DND-41 (cell line): ENCODE measurements around the gene SLC6A17.

Source experiments
- ATAC-seq: fragments of 200-7000 bp; cut with Tn5 transposase; 3 replicates; pipeline ENCODE4 v1.9.1; 2021; ENCODE audit warnings: low read depth; ENCODE audit not compliant: insufficient read depth
- DNase-seq: peaks from one replicate; pipeline ENCODE4 v3.0.0-alpha.2; 2020
- H2AFZ ChIP-seq: 2 replicates; pipeline ENCODE4 v1.6.0; 2012; ENCODE audit warnings: low read depth, low read length
- H3K27ac ChIP-seq: 2 replicates; pipeline ENCODE4 v1.5.1; 2012; ENCODE audit warnings: low read length, inconsistent platforms
- H3K27me3 ChIP-seq: fragments of 200-600 bp; sonication (generic); 2 replicates; pipeline ENCODE4 v1.6.0; 2012; ENCODE audit warnings: low read length, mild to moderate bottlenecking, inconsistent platforms; ENCODE audit not compliant: insufficient read depth, poor library complexity
- H3K36me3 ChIP-seq: 2 replicates; pipeline ENCODE4 v1.5.1; 2012; ENCODE audit warnings: low read length, inconsistent platforms; ENCODE audit not compliant: insufficient read depth
- H3K4me1 ChIP-seq: 2 replicates; pipeline ENCODE4 v1.5.1; 2012; ENCODE audit warnings: mild to moderate bottlenecking, low read length; ENCODE audit not compliant: insufficient read depth
- H3K4me2 ChIP-seq: 2 replicates; pipeline ENCODE4 v1.6.0; 2012; ENCODE audit warnings: mild to moderate bottlenecking, moderate library complexity, low read length, inconsistent platforms; ENCODE audit not compliant: insufficient read depth
- H3K4me3 ChIP-seq, 2 experiments: fragments of 200-600 bp in 1 of 2; shearing (Covaris generic) in 1 of 2; 2 replicates each; pipeline ENCODE4 v1.5.1; 2012 to 2016; ENCODE audit warnings: inconsistent platforms in 2 of 2, low read length in 2 of 2, mild to moderate bottlenecking in 2 of 2, low read depth in 1 of 2, moderate library complexity in 1 of 2
- H3K79me2 ChIP-seq: 2 replicates; pipeline ENCODE4 v1.6.0; 2012; ENCODE audit warnings: low read length, inconsistent platforms; ENCODE audit not compliant: insufficient read depth
- H3K9ac ChIP-seq: 2 replicates; pipeline ENCODE4 v1.6.0; 2012; ENCODE audit warnings: low read depth, mild to moderate bottlenecking, inconsistent platforms, low read length, moderate library complexity
- H3K9me3 ChIP-seq: 2 replicates; pipeline ENCODE4 v1.5.1; 2012; ENCODE audit warnings: low read length, moderate library complexity, mild to moderate bottlenecking, inconsistent platforms; ENCODE audit not compliant: insufficient read depth, severe bottlenecking
- H4K20me1 ChIP-seq: 2 replicates; pipeline ENCODE4 v1.6.0; 2012; ENCODE audit warnings: low read length; ENCODE audit not compliant: insufficient read depth
- EZH2 ChIP-seq: IDR thresholded peaks from 3 replicates; pipeline ENCODE4 v1.6.1; 2012; ENCODE audit warnings: borderline replicate concordance, low read depth, mild to moderate bottlenecking, moderate library complexity, low read length, inconsistent platforms; ENCODE audit not compliant: severe bottlenecking
- TF ChIP-seq, protein P1 (sequence below): IDR thresholded peaks from 2 replicates; pipeline ENCODE4 v1.5.1; 2012; ENCODE audit warnings: borderline replicate concordance, low read length, moderate library complexity, mild to moderate bottlenecking; ENCODE audit not compliant: poor library complexity, severe bottlenecking; ENCODE audit errors: extremely low read depth

Gene SLC6A17

GRCh38 chr1:110119843-110120242 lies 30.5 kb upstream of the SLC6A17 start:
- H2AFZ ChIP-seq: no peak overlapping the region
- no peak for ATAC-seq
- no peak overlapping the region for H3K4me2 ChIP-seq
- peaks cover 11% of the 10 kb centered on the region for H3K27me3 ChIP-seq
- peaks cover 7% of the 10 kb centered on the region for H3K9me3 ChIP-seq
- H3K9ac ChIP-seq: no peak overlapping the region
- H3K27ac ChIP-seq: no peak overlapping the region
- H3K79me2 ChIP-seq: no peaks in the 10 kb centered on the region
- H3K4me3 ChIP-seq: no peak overlapping the region
- no peaks in the 10 kb centered on the region for H3K36me3 ChIP-seq
- no peak for DNase-seq
- no peaks in the 10 kb centered on the region for H3K4me1 ChIP-seq
- no peak for TF ChIP-seq EZH2
- TF ChIP-seq, protein P1, sequence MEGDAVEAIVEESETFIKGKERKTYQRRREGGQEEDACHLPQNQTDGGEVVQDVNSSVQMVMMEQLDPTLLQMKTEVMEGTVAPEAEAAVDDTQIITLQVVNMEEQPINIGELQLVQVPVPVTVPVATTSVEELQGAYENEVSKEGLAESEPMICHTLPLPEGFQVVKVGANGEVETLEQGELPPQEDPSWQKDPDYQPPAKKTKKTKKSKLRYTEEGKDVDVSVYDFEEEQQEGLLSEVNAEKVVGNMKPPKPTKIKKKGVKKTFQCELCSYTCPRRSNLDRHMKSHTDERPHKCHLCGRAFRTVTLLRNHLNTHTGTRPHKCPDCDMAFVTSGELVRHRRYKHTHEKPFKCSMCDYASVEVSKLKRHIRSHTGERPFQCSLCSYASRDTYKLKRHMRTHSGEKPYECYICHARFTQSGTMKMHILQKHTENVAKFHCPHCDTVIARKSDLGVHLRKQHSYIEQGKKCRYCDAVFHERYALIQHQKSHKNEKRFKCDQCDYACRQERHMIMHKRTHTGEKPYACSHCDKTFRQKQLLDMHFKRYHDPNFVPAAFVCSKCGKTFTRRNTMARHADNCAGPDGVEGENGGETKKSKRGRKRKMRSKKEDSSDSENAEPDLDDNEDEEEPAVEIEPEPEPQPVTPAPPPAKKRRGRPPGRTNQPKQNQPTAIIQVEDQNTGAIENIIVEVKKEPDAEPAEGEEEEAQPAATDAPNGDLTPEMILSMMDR: no peak
- no peaks in the 10 kb centered on the region for H4K20me1 ChIP-seq

DNA sequence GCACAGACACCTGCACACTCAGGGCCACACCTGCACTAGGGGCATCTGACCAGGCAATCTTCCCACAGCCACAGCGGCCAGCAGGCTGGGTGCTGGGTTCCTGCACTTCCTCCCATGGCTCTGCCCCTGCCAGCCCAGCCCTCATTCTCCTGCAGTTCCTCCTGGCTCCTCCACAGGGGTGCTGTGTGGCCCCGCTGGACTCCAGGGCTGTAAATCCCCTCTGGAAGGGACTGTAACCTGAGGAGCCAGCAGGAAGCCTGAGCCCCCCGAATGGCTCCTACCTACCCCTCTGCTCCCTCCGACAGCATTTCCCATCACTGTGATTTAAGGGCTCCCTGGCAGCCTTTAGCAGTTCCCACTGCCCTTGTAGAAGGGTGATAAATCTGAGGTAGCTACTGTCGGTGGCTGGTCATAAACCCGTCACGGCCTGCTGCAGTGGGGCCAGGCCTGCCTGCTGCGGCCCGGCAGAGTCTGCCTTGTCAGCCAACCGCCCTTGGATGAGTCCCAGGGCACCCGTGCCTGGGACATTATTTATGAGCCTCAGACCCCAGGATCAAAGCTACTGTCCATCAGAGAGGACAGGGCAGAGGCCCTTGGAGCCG lies 29.2 kb upstream of the SLC6A17 start:
- Histone ChIP-seq H3K4me1 (no peaks in the 10 kb centered on the region), H3K27ac (no peak overlapping the region), H3K36me3 (no peaks in the 10 kb centered on the region), H3K9me3 (peaks cover 7% of the 10 kb centered on the region), H3K4me2 (no peak overlapping the region), H3K9ac (no peak overlapping the region), H4K20me1 (no peaks in the 10 kb centered on the region), H2AFZ (no peak overlapping the region), H3K79me2 (no peaks in the 10 kb centered on the region), H3K27me3 (no peaks in the 10 kb centered on the region), H3K4me3 (no peak overlapping the region)
- no peak for TF ChIP-seq EZH2
- TF ChIP-seq, protein P1: no peak
- DNase-seq (no peak), ATAC-seq (no peak)

GRCh38 chr1:110123224-110123623 lies 27.1 kb upstream of the SLC6A17 start:
- H3K9me3 ChIP-seq: peaks cover 11% of the 10 kb centered on the region
- ATAC-seq: no peak

DNA sequence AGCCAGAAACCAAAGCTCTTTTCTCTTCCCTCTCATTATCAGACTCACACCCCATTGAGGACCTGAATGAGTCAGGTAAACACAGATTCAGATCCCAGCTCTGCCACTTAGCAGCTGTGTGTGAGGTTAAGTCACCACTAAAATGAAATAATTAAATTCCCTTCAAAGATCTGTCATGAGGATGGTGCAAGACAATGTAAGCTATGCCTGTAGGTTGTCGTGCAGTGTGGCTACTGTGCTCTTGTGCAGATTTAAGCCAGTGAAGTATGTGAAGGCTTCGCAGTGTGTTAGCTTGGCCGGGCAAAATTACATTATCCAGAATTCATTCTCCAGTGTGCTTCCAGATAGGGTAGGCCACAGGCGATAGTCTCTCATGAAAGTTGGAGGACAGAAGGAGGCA lies 24.5 kb upstream of the SLC6A17 start:
- no peak for DNase-seq
- H3K4me1 ChIP-seq: no peaks in the 10 kb centered on the region

More at GRCh38 chr1:110123224-110123623, 27.1 kb upstream of the SLC6A17 start:
- Histone ChIP-seq H3K9ac (no peak overlapping the region), H3K27ac (no peak overlapping the region), H4K20me1 (no peaks in the 10 kb centered on the region), H3K4me2 (no peak overlapping the region), H3K36me3 (no peaks in the 10 kb centered on the region), H3K27me3 (peaks cover 2% of the 10 kb centered on the region), H3K79me2 (no peaks in the 10 kb centered on the region), H2AFZ (no peak overlapping the region), H3K4me1 (no peaks in the 10 kb centered on the region), H3K4me3 (no peak overlapping the region)
- no peak for DNase-seq
- no peak for TF ChIP-seq EZH2

More for the DNA sequence above, 24.5 kb upstream of the SLC6A17 start:
- Histone ChIP-seq H3K4me2 (no peak overlapping the region), H3K27ac (no peak overlapping the region), H3K36me3 (no peaks in the 10 kb centered on the region), H2AFZ (no peak overlapping the region), H4K20me1 (no peaks in the 10 kb centered on the region), H3K79me2 (no peaks in the 10 kb centered on the region), H3K9ac (no peak overlapping the region), H3K4me3 (no peak overlapping the region), H3K27me3 (peaks cover 7% of the 10 kb centered on the region), H3K9me3 (peaks cover 5% of the 10 kb centered on the region)
- ATAC-seq: no peak
- no peak for TF ChIP-seq EZH2
- TF ChIP-seq, protein P1: no peak
